ENCODE measurements around the gene SRR.

DNA sequence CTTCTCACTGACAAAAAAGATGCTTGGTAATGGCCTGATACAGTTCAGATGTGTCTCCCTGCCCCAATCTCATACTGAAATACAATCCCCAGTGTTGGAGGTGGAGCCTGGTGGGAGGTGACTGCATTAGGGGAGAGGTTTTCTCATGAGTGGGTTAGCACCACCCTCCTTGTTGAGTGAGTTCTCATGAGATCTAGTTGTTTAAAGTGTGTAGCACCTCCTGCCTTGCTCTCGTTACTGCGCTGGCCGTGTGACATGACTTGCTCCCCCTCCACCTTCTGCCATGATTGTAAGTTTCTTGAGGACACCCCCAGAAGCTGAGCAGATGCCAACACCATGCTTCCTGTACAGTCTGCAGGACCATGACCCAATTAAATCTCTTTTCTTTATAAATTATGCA is 27.6 kb downstream of the SRR start:
- TF ChIP-seq POLR2AphosphoS5 (IDR thresholded peaks at IDR 0.05; ENCODE audit: low read depth, low read length), result no peak
- TF ChIP-seq POLR2A (IDR thresholded peaks at IDR 0.05; ENCODE audit: low read depth, low read length), result no peak
- no peak for TF ChIP-seq SPI1 (IDR thresholded peaks at IDR 0.05; ENCODE audit: low read depth, low read length)
- TF ChIP-seq TAF1 (IDR thresholded peaks at IDR 0.05; ENCODE audit: low read depth, low read length), result no peak
- no peak for TF ChIP-seq POU2F2 (IDR thresholded peaks at IDR 0.05; ENCODE audit: low read depth, low read length)
- no peak for TF ChIP-seq PAX5 (IDR thresholded peaks at IDR 0.05; ENCODE audit: insufficient read depth, low read length, severe bottlenecking)
